HepG2 (cell line): ENCODE data around the gene DYSF. TPM values are rescaled to one million over a fixed set of nuclear protein-coding genes. Genes with fewer than 3 reads are reported as not detected.

Experiments
- ATAC-seq: fragments of 200-7000 bp; cut with Tn5 transposase; 3 replicates; pipeline ENCODE4 v1.9.1; 2020; ENCODE audit warnings: mild to moderate bottlenecking, moderate library complexity
- BruUV-seq: library from RNA; stranded (reverse); fragments of 400-500 nt; replicated peaks from 2 replicates; lab custom pipeline; 2021; lab: Mats Ljungman, UMichigan
- CTCF ChIA-PET: fragments of 300-600 bp; formaldehyde crosslinking; extraction: SDS; loops from one replicate; lab custom pipeline; 2021; ENCODE audit warnings: low total read pairs, inconsistent platforms, low intra/inter-chr PET ratio; lab: Yijun Ruan, JAX
- POLR2A ChIA-PET: fragments of 350-600 bp; sonication (Branson Sonifier 250); formaldehyde crosslinking; loops from one replicate; lab custom pipeline; 2020; ENCODE audit warnings: antibody characterized with exemption, inconsistent platforms; lab: Yijun Ruan, JAX
- DNase-seq: peaks from one replicate; pipeline ENCODE4 v3.0.0-alpha.2; 2015; ENCODE audit warnings: low spot score
- FAIRE-seq: peaks from 3 replicates; lab custom pipeline; 2011; peaks lifted over from hg19 to GRCh38; lab: Jason Lieb, UNC
- H2AFZ ChIP-seq: one replicate; pipeline ENCODE4 v1.6.1; 2011; ENCODE audit warnings: low read length, inconsistent platforms
- H3K27ac ChIP-seq: fragments of 300-600 bp; 3 replicates; pipeline ENCODE4 v1.8.0; 2011; ENCODE audit warnings: mixed run types, mild to moderate bottlenecking, mixed read lengths, low read length, inconsistent platforms; ENCODE audit not compliant: insufficient read depth; ENCODE audit errors: extremely low read length
- H3K27me3 ChIP-seq, 2 experiments: fragments of 200-600 bp in 1 of 2; 2 replicates in 1 of 2; 3 replicates in 1 of 2; pipeline versions ENCODE4 v1.6.0 to v1.8.0; 2011; ENCODE audit warnings: low read length in 2 of 2, mild to moderate bottlenecking in 2 of 2, moderate library complexity in 2 of 2, inconsistent platforms in 1 of 2; ENCODE audit not compliant: insufficient read depth in 2 of 2, control insufficient read depth in 1 of 2
- H3K36me3 ChIP-seq, 2 experiments: fragments of 200-600 bp in 1 of 2; replicated peaks in 1 of 2; 2 replicates in 1 of 2; 3 replicates in 1 of 2; pipeline versions ENCODE4 v1.5.1 to v1.8.0; 2011; ENCODE audit warnings: low read length in 2 of 2, inconsistent platforms in 1 of 2; ENCODE audit not compliant: insufficient read depth in 2 of 2, control insufficient read depth in 1 of 2
- H3K4me1 ChIP-seq: 2 replicates; pipeline ENCODE4 v1.5.1; 2012; ENCODE audit warnings: low read length, inconsistent platforms; ENCODE audit not compliant: insufficient read depth
- H3K4me2 ChIP-seq: 2 replicates; pipeline ENCODE4 v1.6.0; 2011; ENCODE audit warnings: low read depth, low read length, inconsistent platforms
- H3K4me3 ChIP-seq, 3 experiments: fragments of 200-600 bp in 1 of 3; sonication (generic), shearing (Covaris generic) in 1 of 3; replicated peaks in 1 of 3; 2 replicates each; pipeline ENCODE4 v1.5.1; 2011 to 2016; ENCODE audit warnings: low read length in 3 of 3, inconsistent platforms in 2 of 3, low read depth in 2 of 3, mild to moderate bottlenecking in 2 of 3, control low read depth in 1 of 3, mixed read lengths in 1 of 3; ENCODE audit not compliant: insufficient read depth in 1 of 3
- H3K79me2 ChIP-seq: one replicate; pipeline ENCODE4 v1.6.1; 2011; ENCODE audit warnings: low read length, inconsistent platforms; ENCODE audit not compliant: insufficient read depth
- H3K9ac ChIP-seq: 2 replicates; pipeline ENCODE4 v1.6.0; 2011; ENCODE audit warnings: mild to moderate bottlenecking, low read depth, low read length, inconsistent platforms; ENCODE audit not compliant: insufficient read depth
- H3K9me3 ChIP-seq: 2 replicates; pipeline ENCODE4 v1.5.1; 2012; ENCODE audit warnings: mild to moderate bottlenecking, low read length
- H4K20me1 ChIP-seq: 2 replicates; pipeline ENCODE4 v1.6.0; 2011; ENCODE audit warnings: inconsistent platforms, mild to moderate bottlenecking, low read length, moderate library complexity; ENCODE audit not compliant: insufficient read depth
- EP300 ChIP-seq, 3 experiments: sonication (generic) in 1 of 3; formaldehyde crosslinking in 1 of 3; IDR thresholded peaks; 2 replicates each; pipeline versions ENCODE4 v1.5.1 to v1.6.1; 2011 to 2020; ENCODE audit warnings: low read depth in 2 of 3, low read length in 2 of 3, borderline replicate concordance in 1 of 3, improper control_type of control experiment in 1 of 3, mild to moderate bottlenecking in 1 of 3, missing genetic modification reagents in 1 of 3, moderate library complexity in 1 of 3
- HNRNPH1 ChIP-seq: fragments of 200-400 bp; formaldehyde crosslinking; optimal IDR thresholded peaks from 2 replicates; pipeline ENCODE3; 2017; ENCODE audit warnings: mild to moderate bottlenecking, low read depth, low read length
- JUNB ChIP-seq: sonication (generic); formaldehyde crosslinking; IDR thresholded peaks from 2 replicates; pipeline ENCODE4 v1.8.0; 2022; ENCODE audit warnings: missing genetic modification reagents, mild to moderate bottlenecking, borderline replicate concordance
- NFRKB ChIP-seq: fragments of 450-650 bp; IDR thresholded peaks from 2 replicates; pipeline ENCODE4 v1.6.1; 2017
- NR0B2 ChIP-seq: sonication (generic); formaldehyde crosslinking; IDR thresholded peaks from 2 replicates; pipeline ENCODE4 v1.4.0; 2020; ENCODE audit warnings: mild to moderate bottlenecking, missing genetic modification reagents
- REXO4 ChIP-seq: sonication (generic); formaldehyde crosslinking; IDR thresholded peaks from 2 replicates; pipeline ENCODE4 v1.8.0; 2022; ENCODE audit warnings: missing genetic modification reagents, mild to moderate bottlenecking, borderline replicate concordance
- TBX2 ChIP-seq: sonication (generic); formaldehyde crosslinking; IDR thresholded peaks from 2 replicates; pipeline ENCODE4 v1.5.0; 2020; ENCODE audit warnings: missing genetic modification reagents, mild to moderate bottlenecking, borderline replicate concordance
- TEAD3 ChIP-seq: optimal IDR thresholded peaks from 2 replicates; pipeline ENCODE3; 2016; ENCODE audit warnings: borderline replicate concordance
- ZSCAN25 ChIP-seq: sonication (generic); formaldehyde crosslinking; IDR thresholded peaks from 2 replicates; pipeline ENCODE4 v1.8.0; 2022; ENCODE audit warnings: mild to moderate bottlenecking, missing genetic modification reagents
- WGBS: methylation state at CpG from one replicate; pipeline ENCODE4 v1.1.6; 2017; ENCODE audit warnings: low lambda C conversion rate; 5-methylcytosine and 5-hydroxymethylcytosine counted together
- in situ Hi-C: cut with HindIII; loops from 2 replicates; pipeline ENCODE4 v1.10.0; 2017; ENCODE audit warnings: low pct_unique_long_range_greater_than_20kb; ENCODE audit not compliant: extremely low pct_ligation_motif_present
- intact Hi-C: fragments of 100-400 bp; cut with micrococcal nuclease; formaldehyde crosslinking; loops from one replicate; pipeline ENCODE4 v1.10.0; 2022; ENCODE audit not compliant: unreplicated experiment
- polyA plus RNA-seq, 8 experiments: library from polyadenylated mRNA; depleted of rRNA in 3 of 8; stranded (reverse) in 7 of 8; unstranded in 1 of 8; fragments of >200 nt; fragmentation: Illumina TruSeq in 4 of 8; extraction: Trizol in 4 of 8; gene quantifications; 2 replicates each; pipeline versions ENCODE4 v1.2.1 to v1.2.3, GENCODE V29; 2011 to 2016; ENCODE audit warnings: low read depth in 4 of 8, missing spikeins in 1 of 8, mixed read lengths in 1 of 8; ENCODE audit not compliant: insufficient read depth in 1 of 8
- total RNA-seq, 5 experiments: library from RNA; depleted of rRNA; stranded (reverse); fragments of >200 nt; fragmentation: Illumina TruSeq; extraction: Trizol; gene quantifications; 2 replicates each; pipeline ENCODE4 v1.2.3, GENCODE V29; 2016; ENCODE audit warnings: low read depth in 1 of 5
- TF ChIP-seq, protein P1 (sequence below): sonication (generic); formaldehyde crosslinking; IDR thresholded peaks from 2 replicates; pipeline ENCODE4 v1.5.0; 2020; ENCODE audit warnings: mild to moderate bottlenecking, low read depth, missing genetic modification reagents, borderline replicate concordance
- TF ChIP-seq, protein P2 (sequence below): sonication (generic); formaldehyde crosslinking; IDR thresholded peaks from 2 replicates; pipeline ENCODE4 v1.4.0; 2020; ENCODE audit warnings: missing genetic modification reagents, borderline replicate concordance

DYSF gene
- total and polyA plus RNA-seq, 2 of the 13 experiments (the other 11 are each of a cell fraction or from before 2014, with no cell fraction given) = 0.15 to 2.4 TPM

DNA sequence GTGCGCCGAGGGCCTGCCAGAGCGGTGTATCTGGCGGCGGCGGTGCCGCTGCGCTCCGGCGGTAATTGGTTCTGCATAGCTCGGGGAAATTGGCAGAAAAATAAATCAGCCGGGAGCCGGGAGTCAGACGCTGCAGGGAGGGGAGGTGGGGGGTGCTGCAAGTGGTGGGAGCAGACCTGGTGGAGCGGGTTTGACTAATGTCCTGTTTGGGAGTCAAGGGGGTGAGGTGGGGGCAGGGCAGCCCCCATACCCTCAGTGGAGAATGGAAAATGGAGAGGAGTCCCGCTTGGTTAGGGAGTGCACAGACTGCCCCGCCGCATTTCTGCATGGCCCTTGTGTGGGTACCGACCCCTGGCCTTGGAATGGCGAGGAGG, 107.3 kb downstream of the DYSF start:
- DNase-seq (no peak), ATAC-seq (no peak), FAIRE-seq (no peak)
- Histone ChIP-seq H3K27me3 (peaks cover 0 to 10% of the 10 kb centered on the region in 2 experiments; a peak in 3 of 5 replicates), H2AFZ (no peak overlapping the region), H3K9me3 (no peaks in the 10 kb centered on the region), H3K4me2 (no peak overlapping the region), H3K9ac (no peak overlapping the region), H3K79me2 (no peaks in the 10 kb centered on the region), H3K36me3 (no peaks in the 10 kb centered on the region), H3K4me1 (peaks cover 59% of the 10 kb centered on the region), H3K27ac (no peak overlapping the region), H3K4me3 (no peak overlapping the region), H4K20me1 (no peaks in the 10 kb centered on the region)
- BruUV-seq = no TSS peak
- 87% methylated on average over 19 of the region's 20 CpGs for WGBS
- ChIA-PET POLR2A (no interaction called here), CTCF (no interaction called here)
- TF ChIP-seq, protein P1, sequence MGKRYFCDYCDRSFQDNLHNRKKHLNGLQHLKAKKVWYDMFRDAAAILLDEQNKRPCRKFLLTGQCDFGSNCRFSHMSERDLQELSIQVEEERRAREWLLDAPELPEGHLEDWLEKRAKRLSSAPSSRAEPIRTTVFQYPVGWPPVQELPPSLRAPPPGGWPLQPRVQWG (CRISPR knock-in tag) = no peak
- TF ChIP-seq REXO4 (no peak), JUNB (CRISPR knock-in tag) (no peak), TBX2 (CRISPR knock-in tag) (no peak), EP300 (IDR thresholded peaks at IDR 0.05; ENCODE audit: low read depth in 2 of 2, low read length in 2 of 2) (no peak), EP300 (CRISPR knock-in tag; IDR thresholded peaks at IDR 0.05; ENCODE audit: borderline replicate concordance) (no peak), TEAD3 (CRISPR knock-in tag) (no peak), HNRNPH1 (no peak), NR0B2 (CRISPR knock-in tag) (no peak), NFRKB (no peak), ZSCAN25 (CRISPR knock-in tag) (no peak)
- TF ChIP-seq, protein P2, sequence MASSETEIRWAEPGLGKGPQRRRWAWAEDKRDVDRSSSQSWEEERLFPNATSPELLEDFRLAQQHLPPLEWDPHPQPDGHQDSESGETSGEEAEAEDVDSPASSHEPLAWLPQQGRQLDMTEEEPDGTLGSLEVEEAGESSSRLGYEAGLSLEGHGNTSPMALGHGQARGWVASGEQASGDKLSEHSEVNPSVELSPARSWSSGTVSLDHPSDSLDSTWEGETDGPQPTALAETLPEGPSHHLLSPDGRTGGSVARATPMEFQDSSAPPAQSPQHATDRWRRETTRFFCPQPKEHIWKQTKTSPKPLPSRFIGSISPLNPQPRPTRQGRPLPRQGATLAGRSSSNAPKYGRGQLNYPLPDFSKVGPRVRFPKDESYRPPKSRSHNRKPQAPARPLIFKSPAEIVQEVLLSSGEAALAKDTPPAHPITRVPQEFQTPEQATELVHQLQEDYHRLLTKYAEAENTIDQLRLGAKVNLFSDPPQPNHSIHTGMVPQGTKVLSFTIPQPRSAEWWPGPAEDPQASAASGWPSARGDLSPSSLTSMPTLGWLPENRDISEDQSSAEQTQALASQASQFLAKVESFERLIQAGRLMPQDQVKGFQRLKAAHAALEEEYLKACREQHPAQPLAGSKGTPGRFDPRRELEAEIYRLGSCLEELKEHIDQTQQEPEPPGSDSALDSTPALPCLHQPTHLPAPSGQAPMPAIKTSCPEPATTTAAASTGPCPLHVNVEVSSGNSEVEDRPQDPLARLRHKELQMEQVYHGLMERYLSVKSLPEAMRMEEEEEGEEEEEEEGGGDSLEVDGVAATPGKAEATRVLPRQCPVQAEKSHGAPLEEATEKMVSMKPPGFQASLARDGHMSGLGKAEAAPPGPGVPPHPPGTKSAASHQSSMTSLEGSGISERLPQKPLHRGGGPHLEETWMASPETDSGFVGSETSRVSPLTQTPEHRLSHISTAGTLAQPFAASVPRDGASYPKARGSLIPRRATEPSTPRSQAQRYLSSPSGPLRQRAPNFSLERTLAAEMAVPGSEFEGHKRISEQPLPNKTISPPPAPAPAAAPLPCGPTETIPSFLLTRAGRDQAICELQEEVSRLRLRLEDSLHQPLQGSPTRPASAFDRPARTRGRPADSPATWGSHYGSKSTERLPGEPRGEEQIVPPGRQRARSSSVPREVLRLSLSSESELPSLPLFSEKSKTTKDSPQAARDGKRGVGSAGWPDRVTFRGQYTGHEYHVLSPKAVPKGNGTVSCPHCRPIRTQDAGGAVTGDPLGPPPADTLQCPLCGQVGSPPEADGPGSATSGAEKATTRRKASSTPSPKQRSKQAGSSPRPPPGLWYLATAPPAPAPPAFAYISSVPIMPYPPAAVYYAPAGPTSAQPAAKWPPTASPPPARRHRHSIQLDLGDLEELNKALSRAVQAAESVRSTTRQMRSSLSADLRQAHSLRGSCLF = no peak
- in situ Hi-C loops (no loop called here), intact Hi-C loops (no loop called here)
